ENCODE data around the gene CDKN2C.

DNA sequence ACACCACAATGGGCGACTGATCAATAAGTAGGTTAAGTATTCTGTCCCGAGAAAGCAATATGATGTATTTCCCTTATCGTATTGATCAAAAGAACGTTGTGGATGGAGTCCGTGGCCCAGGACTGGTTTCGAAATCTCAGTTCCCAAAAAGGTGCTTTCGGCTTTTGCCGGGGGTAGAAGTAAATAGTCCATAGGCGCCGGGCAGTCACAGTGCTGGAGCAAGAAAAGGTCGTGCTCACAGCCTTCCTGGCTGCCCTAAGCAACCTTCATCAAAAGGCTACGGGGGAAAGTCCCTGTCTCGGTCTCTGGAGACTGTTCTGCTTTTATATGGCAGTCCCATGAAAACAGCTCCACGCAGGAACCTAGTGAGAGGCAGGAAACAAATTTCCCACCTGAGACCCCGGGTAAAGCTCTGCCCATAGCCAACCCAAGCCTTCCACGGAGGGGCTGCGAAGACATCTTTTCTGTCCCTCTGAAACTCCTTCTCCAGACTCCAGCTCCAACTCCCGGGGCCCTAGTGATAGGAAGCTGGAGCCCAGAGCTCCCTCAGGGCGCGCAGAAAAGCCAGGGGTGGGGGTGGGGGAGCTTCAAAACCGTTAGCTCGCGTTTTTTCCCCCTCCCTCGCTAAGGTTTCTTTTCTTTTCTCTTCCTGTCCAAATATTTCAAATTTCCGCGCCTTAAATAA lies 7.0 kb downstream of the CDKN2C start:
- TF ChIP-seq CTCF (conservative IDR thresholded peaks at IDR 0.05) = no peak
- TF ChIP-seq ZFX (IDR thresholded peaks at IDR 0.05) = no peak
